ENCODE data around the gene TRIP12. TPM values are rescaled to one million over a fixed set of nuclear protein-coding genes. Genes with fewer than 3 reads are reported as not detected.

TRIP12 gene
- total and polyA plus RNA-seq, 2 donors (not counting 1 experiment from before 2014, with no cell fraction given): 30.9 to 274 TPM

- Histone ChIP-seq H3K9ac (ENCODE audit: low read length) (no peak overlapping the region), H3K36me3 (replicated peaks in 1 of 2; ENCODE audit: control extremely low read depth in 1 of 2, control insufficient read depth in 1 of 2, extremely low read depth in 1 of 2, insufficient read depth in 2 of 2, low read length in 1 of 2) (peaks cover 2 to 53% of the 10 kb centered on the region in 2 experiments), H4K20me1 (ENCODE audit: control insufficient read depth, insufficient read depth, low read length, poor library complexity, severe bottlenecking) (no peaks in the 10 kb centered on the region), H3K4me2 (replicated peaks; ENCODE audit: low read depth, low read length, poor library complexity, severe bottlenecking) (no peak overlapping the region), H3K27me3 (replicated peaks in 1 of 4; ENCODE audit: control extremely low read depth in 1 of 4, control insufficient read depth in 3 of 4, insufficient read depth in 4 of 4, low read length in 3 of 4) (no peaks in the 10 kb centered on the region), H3K27ac (ENCODE audit: low read length in 2 of 2) (no peak overlapping the region), H2AFZ (ENCODE audit: insufficient read depth, low read depth, low read length, poor library complexity, severe bottlenecking) (no peak overlapping the region), H3K9me3 (ENCODE audit: control extremely low read depth in 1 of 3, control insufficient read depth in 2 of 3, insufficient read depth in 1 of 3, low read length in 2 of 3) (no peaks in the 10 kb centered on the region), H3K79me2 (ENCODE audit: control insufficient read depth, insufficient read depth, low read length) (no peaks in the 10 kb centered on the region), H3K4me3 (ENCODE audit: control extremely low read depth in 1 of 5, extremely low read depth in 1 of 5, insufficient read depth in 1 of 5, low read depth in 2 of 5, low read length in 4 of 5) (no peak overlapping the region), H3K4me1 (ENCODE audit: control insufficient read depth in 2 of 2, insufficient read depth in 2 of 2, low read length in 2 of 2) (no peaks in the 10 kb centered on the region)
- WGBS (ENCODE audit: insufficient coverage): 94% methylated on average over 2 of the region's 3 CpGs
- ATAC-seq (ENCODE audit: low read depth) (no peak), DNase-seq (no peak)
- ChIA-PET POLR2A (no interaction called here), CTCF (interaction anchor here (1.8 to 2.6 kb wide), 2 partner anchors 17 to 37 kb away, joined by 8 to 10 read pairs; no protein-coding TSS in a partner anchor)
- peaks cover 18% of the 10 kb centered on the region for H3K4me1 Mint-ChIP-seq
- no peaks in the 10 kb centered on the region for H3K9me3 Mint-ChIP-seq (ENCODE audit: insufficient read depth)
- H3K4me3 Mint-ChIP-seq: no peak overlapping the region
- no peak overlapping the region for H3K27ac Mint-ChIP-seq
- H3K27me3 Mint-ChIP-seq: no peaks in the 10 kb centered on the region
- intact Hi-C loops (cut with micrococcal nuclease): no loop called here
- TF ChIP-seq, protein P1, sequence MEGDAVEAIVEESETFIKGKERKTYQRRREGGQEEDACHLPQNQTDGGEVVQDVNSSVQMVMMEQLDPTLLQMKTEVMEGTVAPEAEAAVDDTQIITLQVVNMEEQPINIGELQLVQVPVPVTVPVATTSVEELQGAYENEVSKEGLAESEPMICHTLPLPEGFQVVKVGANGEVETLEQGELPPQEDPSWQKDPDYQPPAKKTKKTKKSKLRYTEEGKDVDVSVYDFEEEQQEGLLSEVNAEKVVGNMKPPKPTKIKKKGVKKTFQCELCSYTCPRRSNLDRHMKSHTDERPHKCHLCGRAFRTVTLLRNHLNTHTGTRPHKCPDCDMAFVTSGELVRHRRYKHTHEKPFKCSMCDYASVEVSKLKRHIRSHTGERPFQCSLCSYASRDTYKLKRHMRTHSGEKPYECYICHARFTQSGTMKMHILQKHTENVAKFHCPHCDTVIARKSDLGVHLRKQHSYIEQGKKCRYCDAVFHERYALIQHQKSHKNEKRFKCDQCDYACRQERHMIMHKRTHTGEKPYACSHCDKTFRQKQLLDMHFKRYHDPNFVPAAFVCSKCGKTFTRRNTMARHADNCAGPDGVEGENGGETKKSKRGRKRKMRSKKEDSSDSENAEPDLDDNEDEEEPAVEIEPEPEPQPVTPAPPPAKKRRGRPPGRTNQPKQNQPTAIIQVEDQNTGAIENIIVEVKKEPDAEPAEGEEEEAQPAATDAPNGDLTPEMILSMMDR (IDR thresholded peaks at IDR 0.05): no peak
- no peak for TF ChIP-seq EZH2 (IDR thresholded peaks at IDR 0.05; ENCODE audit: borderline replicate concordance, insufficient read depth, low read depth, low read length, poor library complexity, severe bottlenecking)
Measured at GRCh38 chr2:229818230-229818629, 103.6 kb downstream of the TRIP12 start.

GRCh38 chr2:229815858-229816257 lies 106.0 kb downstream of the TRIP12 start:
- no peak overlapping the region for H3K4me3 Mint-ChIP-seq
- no peak for ATAC-seq (ENCODE audit: low read depth)
- Histone ChIP-seq H3K4me1 (ENCODE audit: control insufficient read depth in 2 of 2, insufficient read depth in 2 of 2, low read length in 2 of 2) (no peaks in the 10 kb centered on the region), H4K20me1 (ENCODE audit: control insufficient read depth, insufficient read depth, low read length, poor library complexity, severe bottlenecking) (no peaks in the 10 kb centered on the region), H3K79me2 (ENCODE audit: control insufficient read depth, insufficient read depth, low read length) (no peaks in the 10 kb centered on the region), H3K36me3 (replicated peaks in 1 of 2; ENCODE audit: control extremely low read depth in 1 of 2, control insufficient read depth in 1 of 2, extremely low read depth in 1 of 2, insufficient read depth in 2 of 2, low read length in 1 of 2) (peaks cover 8 to 56% of the 10 kb centered on the region in 2 experiments), H3K9ac (ENCODE audit: low read length) (no peak overlapping the region), H3K27ac (ENCODE audit: low read length in 2 of 2) (no peak overlapping the region), H3K9me3 (ENCODE audit: control extremely low read depth in 1 of 3, control insufficient read depth in 2 of 3, insufficient read depth in 1 of 3, low read length in 2 of 3) (no peaks in the 10 kb centered on the region), H3K4me3 (ENCODE audit: control extremely low read depth in 1 of 5, extremely low read depth in 1 of 5, insufficient read depth in 1 of 5, low read depth in 2 of 5, low read length in 4 of 5) (no peak overlapping the region), H3K4me2 (replicated peaks; ENCODE audit: low read depth, low read length, poor library complexity, severe bottlenecking) (no peak overlapping the region), H3K27me3 (replicated peaks in 1 of 4; ENCODE audit: control extremely low read depth in 1 of 4, control insufficient read depth in 3 of 4, insufficient read depth in 4 of 4, low read length in 3 of 4) (no peaks in the 10 kb centered on the region), H2AFZ (ENCODE audit: insufficient read depth, low read depth, low read length, poor library complexity, severe bottlenecking) (no peak overlapping the region)
- intact Hi-C loops (cut with micrococcal nuclease): no loop called here
- CTCF ChIA-PET: interaction anchor here (1.0 to 2.7 kb wide), 5 partner anchors 12 to 95 kb away, joined by 3 to 11 read pairs (median 4); no protein-coding TSS in a partner anchor
- no peak for TF ChIP-seq EZH2 (IDR thresholded peaks at IDR 0.05; ENCODE audit: borderline replicate concordance, insufficient read depth, low read depth, low read length, poor library complexity, severe bottlenecking)
- TF ChIP-seq, protein P1 (IDR thresholded peaks at IDR 0.05): no peak
- POLR2A ChIA-PET: no interaction called here
- no peaks in the 10 kb centered on the region for H3K9me3 Mint-ChIP-seq (ENCODE audit: insufficient read depth)
- no peaks in the 10 kb centered on the region for H3K27me3 Mint-ChIP-seq
- 89% methylated on average over 1 of the region's 1 CpG for WGBS (ENCODE audit: insufficient coverage)
- H3K4me1 Mint-ChIP-seq: peaks cover 6% of the 10 kb centered on the region
- H3K27ac Mint-ChIP-seq: no peak overlapping the region
- no peak for DNase-seq
